ENCODE results near the gene CPT1B. TPM values are rescaled to one million over a fixed set of nuclear protein-coding genes. Genes with fewer than 3 reads are reported as not detected.
"Not testable (repeated sequence)": the region's sequence is repeated elsewhere in the genome, so short reads cannot be mapped to it uniquely, and the experiment has no call there.

CPT1B gene
- total RNA-seq, 1 donor from 2014 or later: 74.3 TPM

- H3K4me3 Mint-ChIP-seq (ENCODE audit: low read depth): no peak overlapping the region
- H3K4me1 Mint-ChIP-seq (ENCODE audit: low read depth): peaks cover 65% of the 10 kb centered on the region
- no peak for DNase-seq (ENCODE audit: low spot score)
- intact Hi-C loops (cut with micrococcal nuclease): loop anchor here (2.0 kb wide), 1 partner anchor 83 kb away; no protein-coding TSS in a partner anchor
- no peaks in the 10 kb centered on the region for H3K36me3 Mint-ChIP-seq (ENCODE audit: low read depth)
- H3K9me3 Mint-ChIP-seq: no peaks in the 10 kb centered on the region
- H3K27me3 Mint-ChIP-seq (ENCODE audit: low read depth): no peaks in the 10 kb centered on the region
- H3K27ac Mint-ChIP-seq: peak overlapping the region; percentile 81
Observed at GRCh38 chr22:50537765-50538164, 40.5 kb downstream of the CPT1B start.

GRCh38 chr22:50536226-50536625, 42.0 kb downstream of the CPT1B start:
- intact Hi-C loops (cut with micrococcal nuclease): no loop called here
- H3K27ac Mint-ChIP-seq: no peak overlapping the region
- no peaks in the 10 kb centered on the region for H3K36me3 Mint-ChIP-seq (ENCODE audit: low read depth)
- no peak for DNase-seq (ENCODE audit: low spot score)
- H3K27me3 Mint-ChIP-seq (ENCODE audit: low read depth): no peaks in the 10 kb centered on the region
- no peaks in the 10 kb centered on the region for H3K9me3 Mint-ChIP-seq
- H3K4me3 Mint-ChIP-seq (ENCODE audit: low read depth): no peak overlapping the region
- H3K4me1 Mint-ChIP-seq (ENCODE audit: low read depth): peaks cover 53% of the 10 kb centered on the region

- H3K4me3 Mint-ChIP-seq (ENCODE audit: low read depth): no peak overlapping the region
- no peak for DNase-seq (ENCODE audit: low spot score)
- H3K9me3 Mint-ChIP-seq: no peaks in the 10 kb centered on the region
- no peaks in the 10 kb centered on the region for H3K36me3 Mint-ChIP-seq (ENCODE audit: low read depth)
- H3K27me3 Mint-ChIP-seq (ENCODE audit: low read depth): no peaks in the 10 kb centered on the region
- intact Hi-C loops (cut with micrococcal nuclease): no loop called here
- no peak overlapping the region for H3K27ac Mint-ChIP-seq
- H3K4me1 Mint-ChIP-seq (ENCODE audit: low read depth): peaks cover 44% of the 10 kb centered on the region
Observed at GRCh38 chr22:50535113-50535512, 43.1 kb downstream of the CPT1B start.

- H3K4me3 Mint-ChIP-seq (ENCODE audit: low read depth); H3K36me3 Mint-ChIP-seq (ENCODE audit: low read depth); intact Hi-C loops (cut with micrococcal nuclease); DNase-seq (ENCODE audit: low spot score); H3K9me3 Mint-ChIP-seq; H3K27me3 Mint-ChIP-seq (ENCODE audit: low read depth): not testable (repeated sequence)
- Mint-ChIP-seq H3K4me1 (ENCODE audit: low read depth) (peaks cover 35% of the 10 kb centered on the region), H3K27ac (peak overlapping the region; percentile 21)
Observed at GRCh38 chr22:50533856-50534711, 44.1 kb downstream of the CPT1B start.

GRCh38 chr22:50532824-50533796, 45.1 kb downstream of the CPT1B start:
- H3K4me3 Mint-ChIP-seq (ENCODE audit: low read depth): peak overlapping the region; percentile 91
- no peaks in the 10 kb centered on the region for H3K27me3 Mint-ChIP-seq (ENCODE audit: low read depth)
- peak overlapping the region; percentile 81 for H3K27ac Mint-ChIP-seq
- intact Hi-C loops (cut with micrococcal nuclease): no loop called here
- H3K4me1 Mint-ChIP-seq (ENCODE audit: low read depth): peaks cover 34% of the 10 kb centered on the region
- H3K9me3 Mint-ChIP-seq: no peaks in the 10 kb centered on the region
- DNase-seq (ENCODE audit: low spot score): no peak
- H3K36me3 Mint-ChIP-seq (ENCODE audit: low read depth): peaks cover 5% of the 10 kb centered on the region

- Mint-ChIP-seq H3K9me3 (no peaks in the 10 kb centered on the region), H3K4me3 (ENCODE audit: low read depth) (peak overlapping the region; percentile 91), H3K27me3 (ENCODE audit: low read depth) (no peaks in the 10 kb centered on the region), H3K36me3 (ENCODE audit: low read depth) (peaks cover 12% of the 10 kb centered on the region), H3K27ac (peak overlapping the region; percentile 98), H3K4me1 (ENCODE audit: low read depth) (peaks cover 37% of the 10 kb centered on the region)
- DNase-seq (ENCODE audit: low spot score): peak; percentile 14
- intact Hi-C loops (cut with micrococcal nuclease): loop anchor here (1.0 to 2.0 kb wide), 4 partner anchors 7 to 89 kb away; partner anchors contain the start of genes CHKB and KLHDC7B
Observed at GRCh38 chr22:50531962-50532674, 46.1 kb downstream of the CPT1B start.

- DNase-seq (ENCODE audit: low spot score): peak; percentile 70
- Mint-ChIP-seq H3K4me1 (ENCODE audit: low read depth) (peaks cover 38% of the 10 kb centered on the region), H3K4me3 (ENCODE audit: low read depth) (peak overlapping the region; percentile 91), H3K36me3 (ENCODE audit: low read depth) (peaks cover 17% of the 10 kb centered on the region), H3K9me3 (no peaks in the 10 kb centered on the region), H3K27me3 (ENCODE audit: low read depth) (no peaks in the 10 kb centered on the region), H3K27ac (peak overlapping the region; percentile 98)
- intact Hi-C loops (cut with micrococcal nuclease): loop anchor here (1.0 to 2.0 kb wide), 4 partner anchors 8 to 90 kb away; partner anchors contain the start of genes CHKB and KLHDC7B
Observed at GRCh38 chr22:50531546-50531961, 46.7 kb downstream of the CPT1B start.

- intact Hi-C loops (cut with micrococcal nuclease): loop anchor here (1.0 to 2.0 kb wide), 4 partner anchors 8 to 90 kb away; partner anchors contain the start of genes CHKB and KLHDC7B
- peak; percentile 83 for DNase-seq (ENCODE audit: low spot score)
- H3K9me3 Mint-ChIP-seq: no peaks in the 10 kb centered on the region
- peak overlapping the region; percentile 98 for H3K27ac Mint-ChIP-seq
- peak overlapping the region; percentile 91 for H3K4me3 Mint-ChIP-seq (ENCODE audit: low read depth)
- H3K4me1 Mint-ChIP-seq (ENCODE audit: low read depth): peaks cover 38% of the 10 kb centered on the region
- H3K36me3 Mint-ChIP-seq (ENCODE audit: low read depth): peaks cover 17% of the 10 kb centered on the region
- H3K27me3 Mint-ChIP-seq (ENCODE audit: low read depth): no peaks in the 10 kb centered on the region
Observed at GRCh38 chr22:50530877-50531545, 47.2 kb downstream of the CPT1B start.

GRCh38 chr22:50530580-50530876, 47.7 kb downstream of the CPT1B start:
- Mint-ChIP-seq H3K27ac (peak overlapping the region; percentile 98), H3K4me1 (ENCODE audit: low read depth) (peaks cover 38% of the 10 kb centered on the region), H3K36me3 (ENCODE audit: low read depth) (peaks cover 17% of the 10 kb centered on the region), H3K27me3 (ENCODE audit: low read depth) (no peaks in the 10 kb centered on the region), H3K9me3 (no peaks in the 10 kb centered on the region), H3K4me3 (ENCODE audit: low read depth) (peak overlapping the region; percentile 91)
- DNase-seq (ENCODE audit: low spot score): no peak
- intact Hi-C loops (cut with micrococcal nuclease): loop anchor here (2.0 kb wide), 2 partner anchors 14 to 52 kb away; partner anchors contain the start of genes CHKB and KLHDC7B

- Mint-ChIP-seq H3K27ac (peak within 1 kb of the TSS; percentile 98), H3K4me3 (ENCODE audit: low read depth) (peak within 1 kb of the TSS; percentile 91), H3K9me3 (no peaks in the 10 kb centered on the region), H3K4me1 (ENCODE audit: low read depth) (peaks cover 38% of the 10 kb centered on the region), H3K36me3 (ENCODE audit: low read depth) (peaks cover 17% of the 10 kb centered on the region), H3K27me3 (ENCODE audit: low read depth) (no peaks in the 10 kb centered on the region)
- peak; percentile 76 for DNase-seq (ENCODE audit: low spot score)
- intact Hi-C loops (cut with micrococcal nuclease): loop anchor here (2.0 to 10.0 kb wide), 4 partner anchors 15 to 285 kb away; partner anchors contain the start of genes CHKB, KLHDC7B and TUBGCP6
Observed at GRCh38 chr22:50529897-50530579, 48.2 kb downstream of the CPT1B start, which contains the start of gene TYMP. TYMP (minus strand) TSS chr22:50530012; CDS start chr22:50529709, 303 bp downstream.

GRCh38 chr22:50529416-50529896, 48.8 kb downstream of the CPT1B start:
- intact Hi-C loops (cut with micrococcal nuclease): loop anchor here (5.0 to 10.0 kb wide), 2 partner anchors 57 to 285 kb away; partner anchors contain the start of gene TUBGCP6
- peak overlapping the region; percentile 76 for H3K4me3 Mint-ChIP-seq (ENCODE audit: low read depth)
- no peaks in the 10 kb centered on the region for H3K27me3 Mint-ChIP-seq (ENCODE audit: low read depth)
- peaks cover 41% of the 10 kb centered on the region for H3K4me1 Mint-ChIP-seq (ENCODE audit: low read depth)
- peak overlapping the region; percentile 38 for H3K27ac Mint-ChIP-seq
- no peak for DNase-seq (ENCODE audit: low spot score)
- peaks cover 22% of the 10 kb centered on the region for H3K36me3 Mint-ChIP-seq (ENCODE audit: low read depth)
- no peaks in the 10 kb centered on the region for H3K9me3 Mint-ChIP-seq
